SJCRH30 (cell line): Measurements from ENCODE around the gene ATOX1. TPM values are rescaled to one million over a fixed set of nuclear protein-coding genes. Genes with fewer than 3 reads are reported as not detected.

Experiments used
- DNase-seq, 2 experiments: peaks; one replicate each; pipeline ENCODE4 v3.0.0-alpha.2; 2015 to 2020
- H3K27ac ChIP-seq: fragments of 250-450 bp; sonication (Bioruptor Pico); 2 replicates; pipeline ENCODE4 v1.5.1; 2020; ENCODE audit warnings: mild to moderate bottlenecking, moderate library complexity
- H3K27me3 ChIP-seq: fragments of 250-450 bp; sonication (Bioruptor Pico); 2 replicates; pipeline ENCODE4 v1.5.1; 2020; ENCODE audit warnings: mild to moderate bottlenecking, moderate library complexity
- H3K36me3 ChIP-seq: fragments of 250-450 bp; sonication (Bioruptor Pico); 2 replicates; pipeline ENCODE4 v1.5.1; 2020; ENCODE audit warnings: mild to moderate bottlenecking, moderate library complexity
- H3K4me1 ChIP-seq: fragments of 250-450 bp; sonication (Bioruptor Pico); 2 replicates; pipeline ENCODE4 v1.5.1; 2020; ENCODE audit warnings: mild to moderate bottlenecking, moderate library complexity
- H3K4me3 ChIP-seq: fragments of 250-450 bp; sonication (Bioruptor Pico); 2 replicates; pipeline ENCODE4 v1.5.1; 2020; ENCODE audit warnings: mild to moderate bottlenecking, moderate library complexity
- H3K9me3 ChIP-seq: fragments of 250-450 bp; sonication (Bioruptor Pico); replicated peaks from 2 replicates; pipeline ENCODE4 v1.5.1; 2020; ENCODE audit warnings: mild to moderate bottlenecking, moderate library complexity
- total RNA-seq: library from RNA; depleted of rRNA; stranded (reverse); fragments of >200 nt; shearing (Covaris generic); gene quantifications from 2 replicates; pipeline ENCODE4 v1.2.3, GENCODE V29; 2014

The ATOX1 gene
- total RNA-seq, 1 experiment from 2014 or later = 68.4 TPM

DNA sequence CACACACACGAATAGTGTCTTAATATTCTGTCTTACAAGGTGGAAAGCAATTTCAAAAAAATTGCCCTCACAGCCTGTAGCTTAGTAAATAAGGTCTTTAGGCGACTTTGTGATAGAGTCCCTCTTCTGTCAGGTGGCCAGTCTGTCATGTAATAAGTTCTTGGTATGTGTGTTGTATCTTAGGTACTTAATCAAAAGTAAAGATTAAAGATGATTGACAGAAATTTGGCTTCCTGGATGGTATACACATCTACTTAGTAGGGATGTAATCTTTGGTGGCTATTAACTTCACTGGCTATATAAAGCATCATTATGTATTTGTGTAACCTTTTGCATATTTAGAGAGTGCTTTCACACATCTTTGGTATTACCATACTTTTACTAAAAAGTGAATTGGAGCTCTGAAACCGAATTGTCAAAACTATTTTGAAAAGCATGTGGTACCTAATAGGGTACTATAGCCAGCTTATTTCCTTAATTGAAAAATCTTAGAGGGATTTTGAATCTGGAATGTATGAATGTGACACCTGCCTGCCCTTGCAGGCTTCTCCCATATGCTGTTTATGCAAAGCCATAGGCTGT lies 16.7 kb upstream of the ATOX1 start:
- DNase-seq = no peak
- Histone ChIP-seq H3K27me3 (no peaks in the 10 kb centered on the region), H3K36me3 (peaks cover 43% of the 10 kb centered on the region), H3K4me1 (peaks cover 21% of the 10 kb centered on the region), H3K4me3 (no peak overlapping the region), H3K27ac (no peak overlapping the region), H3K9me3 (no peaks in the 10 kb centered on the region)

DNA sequence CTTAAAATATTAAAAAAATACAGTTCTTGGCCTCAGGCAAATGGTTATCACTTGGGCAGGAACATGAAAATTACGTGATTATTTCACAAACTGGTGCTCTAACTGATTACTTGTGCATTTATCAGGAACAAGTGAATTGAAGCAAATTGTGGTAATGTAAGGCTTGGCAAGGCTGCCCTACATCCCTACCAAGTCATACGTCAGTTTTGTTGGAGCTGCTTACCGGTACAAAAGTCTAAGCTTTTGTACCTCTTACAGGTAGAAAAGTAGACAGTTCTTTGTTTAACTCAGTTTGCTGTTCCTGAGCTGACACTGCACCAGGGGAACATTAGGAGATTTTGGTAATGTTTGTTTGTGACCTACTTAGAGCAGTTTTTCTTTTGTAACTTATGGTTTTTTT lies 15.5 kb upstream of the ATOX1 start:
- Histone ChIP-seq H3K9me3 (no peaks in the 10 kb centered on the region), H3K4me1 (peaks cover 17% of the 10 kb centered on the region), H3K36me3 (peaks cover 35% of the 10 kb centered on the region), H3K4me3 (peak overlapping the region; percentile 95), H3K27me3 (no peaks in the 10 kb centered on the region), H3K27ac (no peak overlapping the region)
- no peak for DNase-seq

DNA sequence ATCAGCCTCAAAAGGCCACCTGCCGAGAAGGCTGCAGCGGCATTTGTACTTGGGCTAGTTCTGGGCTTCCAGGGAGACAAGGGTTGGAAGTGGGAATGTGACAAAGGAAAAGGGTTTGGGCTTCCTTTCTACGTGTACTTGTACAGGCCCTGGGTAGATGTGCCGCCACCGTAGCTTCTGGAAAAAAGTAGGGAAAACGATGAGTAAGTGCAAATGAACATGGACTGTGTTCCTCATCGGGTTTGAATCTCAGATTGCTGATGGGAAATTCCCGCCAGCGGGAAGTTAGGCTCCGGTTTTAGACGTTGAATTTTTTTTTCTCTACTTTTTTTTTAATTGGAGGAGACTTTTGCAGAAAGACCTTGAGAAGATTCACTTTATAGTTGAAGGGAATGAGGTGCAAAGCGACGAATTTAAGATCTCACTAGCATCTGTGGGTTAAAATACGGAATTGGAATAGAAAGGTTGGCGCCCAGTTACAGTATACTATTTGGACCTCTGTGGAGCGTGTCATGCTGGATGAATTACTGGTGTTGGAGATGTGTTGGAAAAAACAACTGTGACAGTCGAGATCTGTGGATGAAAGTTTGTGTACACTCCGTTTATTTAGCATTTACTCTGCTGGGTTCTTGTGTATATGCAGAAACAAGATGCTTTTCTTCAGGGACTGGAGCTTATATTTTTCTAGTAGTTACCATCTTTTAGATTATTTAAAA lies 14.6 kb upstream of the ATOX1 start:
- peak overlapping the region; percentile 67 for H3K27ac ChIP-seq
- H3K4me1 ChIP-seq = peaks cover 17% of the 10 kb centered on the region
- H3K4me3 ChIP-seq = peak overlapping the region; percentile 95
- DNase-seq = peak in 1 of 2 experiments; percentile 13
- H3K36me3 ChIP-seq = peaks cover 26% of the 10 kb centered on the region
- no peaks in the 10 kb centered on the region for H3K27me3 ChIP-seq
- no peaks in the 10 kb centered on the region for H3K9me3 ChIP-seq

DNA sequence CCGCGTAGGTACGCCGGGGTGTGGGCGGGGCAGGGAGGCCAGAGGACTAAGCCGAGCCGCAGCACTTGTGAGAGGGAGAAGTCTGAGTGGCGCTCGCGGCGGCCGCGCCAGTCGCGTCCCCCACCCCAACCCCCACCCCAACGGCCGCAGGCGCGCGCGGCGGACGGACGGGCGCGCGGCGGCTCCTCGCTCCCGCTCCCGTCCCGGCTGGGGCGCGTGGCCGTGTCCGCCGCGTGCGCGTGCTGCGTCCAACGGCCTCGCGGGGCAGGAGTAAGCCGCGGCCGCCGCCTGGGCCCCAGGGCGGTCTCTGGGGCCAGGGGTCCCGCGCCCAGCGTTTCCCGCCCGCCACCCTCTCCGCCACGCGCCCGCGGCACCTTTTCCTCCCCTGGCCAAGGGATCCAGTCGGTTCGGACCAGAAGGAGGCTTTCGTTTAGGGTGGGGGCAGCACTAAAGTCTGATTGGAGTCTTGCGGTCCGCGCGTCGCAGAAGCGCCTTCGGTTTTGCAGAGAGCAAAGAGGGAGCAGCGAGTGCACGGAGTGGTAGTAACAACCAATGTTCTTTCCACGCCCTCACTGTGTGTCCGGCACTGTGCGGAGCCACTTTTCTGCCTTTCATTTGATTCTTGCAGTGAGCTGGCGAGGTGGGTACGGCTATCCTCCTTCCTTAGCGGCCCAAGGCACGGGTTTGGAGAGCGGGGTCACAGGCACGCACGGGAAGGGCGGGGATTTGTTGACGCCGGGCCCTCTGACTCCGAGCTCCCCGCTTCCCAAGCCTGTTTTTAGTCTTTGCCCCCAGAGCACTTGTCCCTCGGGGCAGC lies 13.8 kb upstream of the ATOX1 start:
- peaks cover 15% of the 10 kb centered on the region for H3K4me1 ChIP-seq
- DNase-seq = peak; percentile 45 to 59
- peak overlapping the region; percentile 67 for H3K27ac ChIP-seq
- peaks cover 18% of the 10 kb centered on the region for H3K36me3 ChIP-seq
- H3K4me3 ChIP-seq = peak overlapping the region; percentile 95
- H3K9me3 ChIP-seq = no peaks in the 10 kb centered on the region
- no peaks in the 10 kb centered on the region for H3K27me3 ChIP-seq

DNA sequence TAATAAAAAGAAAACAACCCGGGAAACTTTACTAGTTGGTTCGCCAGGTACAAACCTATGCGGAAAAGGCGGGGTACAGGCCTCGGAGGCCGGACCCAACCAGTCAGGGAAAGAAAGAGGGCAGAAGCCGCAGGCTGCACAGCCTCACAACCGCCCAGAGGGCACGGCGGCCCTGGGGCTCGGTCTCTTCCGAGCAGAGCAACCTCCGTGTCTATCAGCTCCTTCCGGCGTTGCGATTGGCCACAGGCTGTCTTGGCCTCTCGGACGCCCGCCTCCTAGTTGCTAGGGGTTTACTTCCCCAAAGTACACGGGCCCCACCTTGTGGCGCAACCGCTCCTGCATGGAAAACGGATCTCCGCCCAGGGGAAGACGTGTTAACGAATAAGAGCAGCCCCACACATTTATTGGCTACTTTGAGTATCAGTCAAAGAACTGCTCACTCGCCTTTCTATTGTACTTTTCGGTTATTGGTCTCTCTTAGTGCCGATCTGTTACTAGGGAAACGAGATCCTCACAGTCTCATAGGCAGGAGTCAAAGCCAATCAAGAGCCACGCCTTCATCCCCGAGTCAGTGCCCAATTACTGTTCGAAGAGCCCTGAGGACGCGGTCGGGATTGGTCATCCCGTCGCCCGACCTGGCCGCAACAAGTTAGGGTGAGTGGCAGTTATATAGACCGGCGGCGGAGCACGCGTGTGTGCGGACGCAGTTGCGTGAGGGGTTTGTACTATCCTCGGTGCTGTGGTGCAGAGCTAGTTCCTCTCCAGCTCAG lies 13.0 kb upstream of the ATOX1 start, which contains the start of gene G3BP1:
Gene G3BP1, plus strand, starts transcription at position 696 of the 770 bp plus-strand sequence. CDS start 14,667 bp downstream, outside the sequence.
- peaks cover 12% of the 10 kb centered on the region for H3K36me3 ChIP-seq
- peak within 1 kb of the TSS; percentile 95 for H3K4me3 ChIP-seq
- no peaks in the 10 kb centered on the region for H3K9me3 ChIP-seq
- peak; percentile 100 for DNase-seq
- H3K27ac ChIP-seq = peak within 1 kb of the TSS; percentile 90
- peaks cover 10% of the 10 kb centered on the region for H3K4me1 ChIP-seq
- H3K27me3 ChIP-seq = no peaks in the 10 kb centered on the region

DNA sequence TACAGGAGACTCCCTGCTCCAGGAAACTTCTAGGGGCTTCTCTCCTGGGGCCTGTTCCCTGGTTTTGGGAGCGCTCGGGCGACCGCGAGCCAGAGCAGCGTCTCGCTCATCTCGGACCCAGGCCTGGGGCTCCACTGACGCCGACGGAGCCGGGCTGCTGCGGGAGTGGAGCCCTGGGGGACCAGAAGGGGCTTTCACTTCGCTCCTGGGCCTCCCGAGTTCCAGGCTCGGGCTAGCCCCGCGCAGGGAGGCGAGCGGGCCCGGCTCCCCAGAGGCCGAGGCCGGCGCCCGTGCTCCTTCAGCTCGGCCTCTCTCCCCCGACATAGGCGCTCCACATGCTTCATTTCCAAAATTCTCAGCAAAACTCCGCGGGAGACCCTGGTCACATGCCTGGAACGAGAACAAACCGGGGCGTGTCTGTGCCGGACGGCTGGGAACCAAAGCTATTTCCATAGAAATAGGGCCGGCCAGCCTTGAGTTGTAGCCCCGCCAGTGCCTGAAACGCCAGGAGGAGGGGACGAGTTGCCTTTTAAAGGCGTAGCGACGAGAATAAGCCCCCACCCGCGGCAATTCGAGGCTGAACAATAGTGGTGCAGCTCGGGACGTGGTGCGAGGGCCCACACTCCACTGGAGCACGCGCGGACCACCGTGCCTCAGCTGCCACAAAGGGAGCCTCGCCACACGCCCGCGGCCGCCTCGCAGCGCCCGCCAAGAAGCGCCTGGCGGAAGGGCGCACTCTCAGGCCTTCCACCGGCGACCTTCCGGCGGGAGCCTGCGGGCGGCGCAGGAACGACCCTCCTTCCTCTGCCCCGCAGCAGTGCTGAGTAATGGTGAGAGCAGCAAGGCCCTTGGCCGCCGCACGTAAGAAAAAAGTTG lies 12.2 kb upstream of the ATOX1 start:
- H3K27me3 ChIP-seq = no peaks in the 10 kb centered on the region
- H3K4me1 ChIP-seq = peaks cover 6% of the 10 kb centered on the region
- peak overlapping the region; percentile 90 for H3K27ac ChIP-seq
- H3K36me3 ChIP-seq = peaks cover 5% of the 10 kb centered on the region
- no peaks in the 10 kb centered on the region for H3K9me3 ChIP-seq
- H3K4me3 ChIP-seq = peak overlapping the region; percentile 62
- peak; percentile 71 to 73 for DNase-seq

DNA sequence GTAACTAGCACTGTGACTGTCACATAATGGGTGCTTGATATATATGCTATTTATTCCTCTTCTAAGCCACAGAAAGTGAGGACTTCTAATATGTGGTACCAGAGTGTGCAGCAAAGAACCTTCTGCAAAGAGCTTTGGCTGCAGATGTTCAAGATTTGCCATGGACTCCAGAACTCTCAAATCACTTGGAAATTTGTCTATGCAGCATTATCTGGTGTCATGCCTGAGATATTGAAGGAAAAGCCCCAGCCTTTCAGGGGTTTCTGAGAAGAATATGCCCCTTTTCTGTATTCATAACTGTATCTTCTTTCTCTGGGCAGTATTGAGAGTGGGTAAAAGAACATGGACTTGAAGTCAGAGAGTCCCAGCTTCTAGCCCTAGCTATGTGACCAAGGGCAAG lies 8.5 kb upstream of the ATOX1 start:
- H3K36me3 ChIP-seq = no peaks in the 10 kb centered on the region
- H3K9me3 ChIP-seq = no peaks in the 10 kb centered on the region
- DNase-seq = no peak
- H3K4me1 ChIP-seq = no peaks in the 10 kb centered on the region
- H3K27me3 ChIP-seq = no peaks in the 10 kb centered on the region
- H3K27ac ChIP-seq = no peak overlapping the region
- H3K4me3 ChIP-seq = no peak overlapping the region

DNA sequence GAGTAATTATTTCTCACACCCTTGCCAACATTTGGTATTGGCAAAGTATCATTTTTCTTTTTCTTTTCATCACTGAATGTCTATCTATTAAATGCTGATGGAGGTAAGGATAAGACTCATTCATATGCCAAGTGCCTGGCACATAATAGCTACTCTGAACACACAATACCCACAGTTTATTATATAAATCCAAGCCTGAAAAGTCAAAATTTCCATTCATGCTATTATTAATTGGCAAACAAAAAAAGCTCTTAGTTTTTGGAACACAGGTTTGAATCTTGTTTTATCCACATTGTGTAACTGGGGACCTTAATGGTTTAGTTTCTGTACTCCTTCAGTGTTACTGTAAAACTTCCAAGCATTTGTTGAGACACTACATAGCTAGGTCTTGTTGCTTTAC lies 6.4 kb upstream of the ATOX1 start:
- H3K9me3 ChIP-seq = no peaks in the 10 kb centered on the region

DNA sequence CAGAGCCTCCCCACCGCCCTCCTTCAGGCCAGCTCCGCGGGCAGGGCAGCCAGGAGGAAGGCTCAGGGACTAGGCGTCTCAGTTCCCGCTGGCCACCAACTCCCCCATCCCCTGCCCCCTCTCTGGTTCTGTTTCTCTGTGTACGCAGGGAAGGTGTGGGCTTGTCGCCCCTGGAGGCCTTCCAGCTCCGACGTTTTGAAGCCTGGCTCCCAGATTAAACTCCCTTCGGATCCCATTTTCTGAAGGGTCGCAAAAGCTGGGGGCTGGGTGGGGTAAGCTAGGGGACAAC lies 346 bp downstream of the ATOX1 start:
- H3K27me3 ChIP-seq = no peaks in the 10 kb centered on the region
- H3K36me3 ChIP-seq = peaks cover 3% of the 10 kb centered on the region; the same call in 1 of the 2 replicates
- no peaks in the 10 kb centered on the region for H3K4me1 ChIP-seq
- DNase-seq = peak in 1 of 2 experiments; percentile 49
- peak overlapping the region; percentile 12; the same call in 1 of the 2 replicates for H3K27ac ChIP-seq
- H3K4me3 ChIP-seq = peak overlapping the region; percentile 65
- no peaks in the 10 kb centered on the region for H3K9me3 ChIP-seq

More for the DNA sequence above, 6.4 kb upstream of the ATOX1 start:
- Histone ChIP-seq H3K4me1 (no peaks in the 10 kb centered on the region), H3K27me3 (no peaks in the 10 kb centered on the region), H3K36me3 (no peaks in the 10 kb centered on the region), H3K27ac (no peak overlapping the region), H3K4me3 (no peak overlapping the region)
- DNase-seq = no peak

DNA sequence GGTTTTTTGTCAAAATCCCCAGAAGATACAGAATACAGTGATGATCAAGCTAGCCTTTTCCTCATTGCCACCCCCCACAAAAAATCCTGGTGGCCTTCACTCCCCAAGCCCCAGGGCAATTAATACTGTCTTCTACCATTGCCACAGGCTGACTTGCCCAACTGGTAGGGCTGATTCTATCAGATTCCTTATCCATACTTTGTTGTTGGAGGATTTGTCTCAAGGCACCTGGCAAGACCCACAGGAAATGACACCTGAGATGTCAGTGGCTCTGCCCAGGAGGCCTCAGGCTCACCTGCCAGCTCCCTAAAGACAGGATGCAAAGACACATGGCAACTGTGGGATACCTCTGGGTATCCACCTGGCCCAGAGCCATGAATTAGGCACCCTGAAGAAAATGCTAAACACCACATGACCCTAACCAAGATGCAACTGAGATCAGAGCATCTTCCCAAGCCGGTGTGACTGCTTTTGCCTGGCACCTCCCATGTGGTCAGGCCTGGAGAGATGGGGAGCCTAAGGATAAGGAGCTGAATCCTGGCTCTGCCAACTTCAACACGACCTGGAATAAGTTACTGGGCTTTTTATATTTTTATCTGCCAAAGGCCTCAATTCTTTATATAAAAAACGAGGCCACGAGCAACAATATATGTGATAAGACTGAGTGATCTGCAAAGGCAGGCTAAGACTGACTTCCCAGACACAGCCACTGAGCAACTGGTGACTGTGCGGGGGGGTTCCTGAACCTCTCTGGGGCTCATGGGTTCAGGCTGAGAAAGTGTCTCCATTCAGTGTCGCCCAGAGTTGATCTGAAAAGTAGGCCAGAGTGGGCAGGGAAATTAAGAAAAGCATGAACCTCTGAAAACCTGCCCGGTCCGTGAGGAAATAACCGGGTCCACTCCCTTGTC lies 944 bp downstream of the ATOX1 start:
- peak overlapping the region; percentile 65 for H3K4me3 ChIP-seq
- no peak for DNase-seq
- H3K4me1 ChIP-seq = no peaks in the 10 kb centered on the region
- no peaks in the 10 kb centered on the region for H3K9me3 ChIP-seq
- no peaks in the 10 kb centered on the region for H3K27me3 ChIP-seq
- no peak overlapping the region; the same call in 1 of the 2 replicates for H3K27ac ChIP-seq
- peaks cover 9% of the 10 kb centered on the region; the same call in 1 of the 2 replicates for H3K36me3 ChIP-seq

DNA sequence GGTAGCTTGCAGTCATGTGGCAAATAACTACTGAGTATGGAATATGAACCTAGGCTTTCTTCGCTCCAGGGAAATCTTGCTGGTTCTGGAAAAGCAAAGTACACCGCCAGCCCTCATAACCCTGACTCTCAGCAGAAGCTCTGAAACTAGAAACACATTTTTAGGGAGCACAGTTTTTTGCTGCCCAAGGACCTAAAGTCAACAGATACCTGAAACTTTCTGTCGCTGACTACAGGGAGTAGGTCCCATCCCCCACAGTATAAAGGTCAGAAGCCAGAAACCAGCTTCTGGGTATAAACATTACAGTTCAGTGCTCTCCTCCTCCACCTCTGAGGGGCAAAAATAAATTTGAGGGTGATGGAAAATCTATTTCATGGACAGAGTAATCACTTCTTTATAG lies 3.0 kb downstream of the ATOX1 start:
- Histone ChIP-seq H3K4me1 (no peaks in the 10 kb centered on the region), H3K36me3 (peaks cover 10% of the 10 kb centered on the region; the same call in 1 of the 2 replicates), H3K9me3 (no peaks in the 10 kb centered on the region), H3K27me3 (no peaks in the 10 kb centered on the region), H3K27ac (no peak overlapping the region), H3K4me3 (no peak overlapping the region)
- DNase-seq = no peak

DNA sequence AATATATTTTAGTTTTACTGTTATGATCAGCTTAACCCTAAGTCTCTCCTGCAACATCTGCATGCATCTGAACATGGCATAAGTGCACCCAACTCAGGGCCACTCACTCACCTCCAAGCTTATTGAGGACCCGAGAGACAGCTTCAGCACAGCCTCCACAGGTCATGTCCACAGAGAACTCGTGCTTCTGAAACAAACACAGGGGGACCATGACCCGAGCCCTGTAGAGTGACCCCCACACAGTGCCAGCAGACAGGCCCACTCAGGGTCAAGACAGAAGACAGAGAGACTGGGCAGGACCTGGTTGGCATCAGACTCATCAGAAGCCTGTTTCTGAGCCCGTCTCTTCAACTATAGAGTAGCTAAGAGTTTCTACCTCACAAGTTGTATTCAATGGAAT lies 6.8 kb downstream of the ATOX1 start:
- no peak for DNase-seq
- peaks cover 10% of the 10 kb centered on the region; the same call in 1 of the 2 replicates for H3K36me3 ChIP-seq
- H3K4me1 ChIP-seq = no peaks in the 10 kb centered on the region
- H3K9me3 ChIP-seq = no peaks in the 10 kb centered on the region
- no peak overlapping the region for H3K27ac ChIP-seq
- H3K27me3 ChIP-seq = no peaks in the 10 kb centered on the region
- H3K4me3 ChIP-seq = no peak overlapping the region

DNA sequence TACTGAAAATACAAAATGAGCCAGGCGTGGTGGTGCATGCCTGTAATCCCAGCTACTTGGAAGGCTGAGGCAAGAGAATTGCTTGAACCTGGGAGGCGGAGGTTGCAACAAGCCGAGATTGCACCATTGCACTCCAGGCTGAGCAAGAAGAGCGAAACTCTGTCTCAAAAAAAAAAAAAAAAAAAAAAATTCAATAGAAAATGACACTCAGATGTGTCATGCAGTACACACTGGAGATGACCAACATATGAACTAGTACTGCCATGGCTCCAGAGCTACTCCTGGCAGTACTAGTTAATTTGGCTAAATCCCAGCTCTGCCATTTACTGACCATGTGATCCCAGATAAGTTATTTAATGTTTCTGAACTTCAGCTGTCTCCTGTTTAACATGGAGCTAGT lies 7.3 kb downstream of the ATOX1 start:
- peaks cover 10% of the 10 kb centered on the region; the same call in 1 of the 2 replicates for H3K36me3 ChIP-seq
- H3K27ac ChIP-seq = no peak overlapping the region
- DNase-seq = no peak
- H3K27me3 ChIP-seq = no peaks in the 10 kb centered on the region
- no peaks in the 10 kb centered on the region for H3K4me1 ChIP-seq
- no peaks in the 10 kb centered on the region for H3K9me3 ChIP-seq
- no peak overlapping the region for H3K4me3 ChIP-seq
